Mesendoderm (in vitro differentiated cells): ENCODE results near the gene KANSL1.

Experiments used
- DNase-seq: peaks from one replicate; pipeline ENCODE4 v3.0.0; 2013
- H2AK5ac ChIP-seq: 2 replicates; pipeline ENCODE4 v1.6.1; 2013; ENCODE audit warnings: low read length, inconsistent platforms
- H2BK120ac ChIP-seq: 2 replicates; pipeline ENCODE4 v1.6.1; 2013; ENCODE audit warnings: low read depth, mild to moderate bottlenecking, low read length, moderate library complexity, mixed read lengths
- H2BK15ac ChIP-seq: replicated peaks from 2 replicates; pipeline ENCODE4 v1.6.1; 2013; ENCODE audit warnings: low read depth, mild to moderate bottlenecking, moderate library complexity
- H2BK5ac ChIP-seq: 2 replicates; pipeline ENCODE4 v1.6.1; 2013; ENCODE audit warnings: low read length, inconsistent platforms
- H3K18ac ChIP-seq: 2 replicates; pipeline ENCODE4 v1.6.1; 2013; ENCODE audit warnings: mild to moderate bottlenecking, low read length, mixed read lengths
- H3K23ac ChIP-seq: one replicate; pipeline ENCODE4 v1.6.1; 2013; ENCODE audit warnings: low read length
- H3K27ac ChIP-seq: 2 replicates; pipeline ENCODE4 v1.5.1; 2013; ENCODE audit warnings: low read depth, mild to moderate bottlenecking, inconsistent platforms, low read length, moderate library complexity
- H3K27me3 ChIP-seq: 2 replicates; pipeline ENCODE4 v1.6.1; 2013; ENCODE audit warnings: low read length, control low read depth, mild to moderate bottlenecking, inconsistent platforms; ENCODE audit not compliant: insufficient read depth, poor library complexity
- H3K36me3 ChIP-seq: 2 replicates; pipeline ENCODE4 v1.6.1; 2013; ENCODE audit warnings: low read length, inconsistent platforms; ENCODE audit not compliant: control insufficient read depth, insufficient read depth
- H3K4ac ChIP-seq: one replicate; pipeline ENCODE4 v1.6.1; 2013; ENCODE audit warnings: low read depth, mild to moderate bottlenecking, low read length, moderate library complexity
- H3K4me1 ChIP-seq: 2 replicates; pipeline ENCODE4 v1.6.1; 2013; ENCODE audit warnings: low read depth, low read length, inconsistent platforms; ENCODE audit not compliant: control insufficient read depth
- H3K4me2 ChIP-seq: 2 replicates; pipeline ENCODE4 v1.6.1; 2013; ENCODE audit warnings: low read length
- H3K4me3 ChIP-seq: 2 replicates; pipeline ENCODE4 v1.5.1; 2013; ENCODE audit warnings: mild to moderate bottlenecking, low read length
- H3K56ac ChIP-seq: one replicate; pipeline ENCODE4 v1.6.1; 2013; ENCODE audit warnings: low read length
- H3K79me1 ChIP-seq: 2 replicates; pipeline ENCODE4 v1.6.1; 2013; ENCODE audit warnings: low read length, inconsistent platforms
- H3K79me2 ChIP-seq: 2 replicates; pipeline ENCODE4 v1.6.1; 2013; ENCODE audit warnings: mild to moderate bottlenecking, low read length; ENCODE audit not compliant: control insufficient read depth, insufficient read depth
- H3K9ac ChIP-seq: 2 replicates; pipeline ENCODE4 v1.6.1; 2013; ENCODE audit warnings: low read length, inconsistent platforms
- H4K5ac ChIP-seq: one replicate; pipeline ENCODE4 v1.6.1; 2013; ENCODE audit warnings: low read length
- H4K8ac ChIP-seq: one replicate; pipeline ENCODE4 v1.6.1; 2013; ENCODE audit warnings: low read depth, mild to moderate bottlenecking, control low read depth, low read length, moderate library complexity
- WGBS: extraction: QIAGEN DNeasy Blood & Tissue Kit; methylation state at CpG from one replicate; pipeline ENCODE4 v1.1.7; 2013; ENCODE audit warnings: low lambda C conversion rate, missing lambda C conversion rate; ENCODE audit not compliant: insufficient coverage; ENCODE audit errors: extremely low coverage; 5-methylcytosine and 5-hydroxymethylcytosine counted together

The KANSL1 gene

GRCh38 chr17:46200197-46200596 lies 7.0 kb upstream of the KANSL1 start:
- DNase-seq = no peak
- H2AK5ac ChIP-seq = no peak overlapping the region
- H2BK5ac ChIP-seq = no peak overlapping the region
- H4K5ac ChIP-seq = no peak overlapping the region
- H3K36me3 ChIP-seq = no peaks in the 10 kb centered on the region
- no peak overlapping the region for H3K23ac ChIP-seq
- no peak overlapping the region for H3K4ac ChIP-seq
- no peak overlapping the region for H3K27ac ChIP-seq
- no peaks in the 10 kb centered on the region for H3K4me1 ChIP-seq
- H3K9ac ChIP-seq = no peak overlapping the region
- H2BK15ac ChIP-seq = no peak overlapping the region
- no peak overlapping the region for H3K4me3 ChIP-seq
- H3K4me2 ChIP-seq = no peak overlapping the region
- no peak overlapping the region for H3K56ac ChIP-seq
- WGBS = no CpG with 5 or more reads among the region's 7 CpGs
- H3K18ac ChIP-seq = no peak overlapping the region
- peaks cover 45% of the 10 kb centered on the region for H3K79me2 ChIP-seq
- no peak overlapping the region for H4K8ac ChIP-seq
- H3K79me1 ChIP-seq = peaks cover 32% of the 10 kb centered on the region
- no peaks in the 10 kb centered on the region for H3K27me3 ChIP-seq
- H2BK120ac ChIP-seq = no peak overlapping the region

- no peak for DNase-seq
- Histone ChIP-seq H3K4me1 (peaks cover 3% of the 10 kb centered on the region), H3K4me2 (no peak overlapping the region), H3K56ac (no peak overlapping the region), H2BK15ac (no peak overlapping the region), H3K79me2 (peaks cover 48% of the 10 kb centered on the region), H2BK120ac (no peak overlapping the region), H3K4me3 (no peak overlapping the region), H3K4ac (no peak overlapping the region), H2BK5ac (no peak overlapping the region), H2AK5ac (no peak overlapping the region), H3K36me3 (no peaks in the 10 kb centered on the region), H3K18ac (no peak overlapping the region), H4K5ac (no peak overlapping the region), H4K8ac (no peak overlapping the region), H3K9ac (no peak overlapping the region), H3K27ac (no peak overlapping the region), H3K23ac (no peak overlapping the region), H3K27me3 (peaks cover 2% of the 10 kb centered on the region), H3K79me1 (peaks cover 35% of the 10 kb centered on the region)
Observed at GRCh38 chr17:46199379-46199778, 6.2 kb upstream of the KANSL1 start.

- Histone ChIP-seq H3K4me1 (peaks cover 5% of the 10 kb centered on the region), H3K18ac (no peak overlapping the region), H3K36me3 (no peaks in the 10 kb centered on the region), H3K27ac (no peak overlapping the region), H3K27me3 (peaks cover 2% of the 10 kb centered on the region), H2BK15ac (no peak overlapping the region), H2BK120ac (no peak overlapping the region), H3K4me3 (no peak overlapping the region), H4K8ac (no peak overlapping the region), H2AK5ac (no peak overlapping the region), H3K79me1 (peaks cover 34% of the 10 kb centered on the region), H4K5ac (no peak overlapping the region), H2BK5ac (no peak overlapping the region), H3K4ac (no peak overlapping the region), H3K79me2 (peaks cover 44% of the 10 kb centered on the region), H3K4me2 (no peak overlapping the region), H3K23ac (no peak overlapping the region), H3K9ac (no peak overlapping the region), H3K56ac (no peak overlapping the region)
- WGBS = no CpG with 5 or more reads among the region's 1 CpG
- DNase-seq = peak; percentile 53
Observed at GRCh38 chr17:46198233-46198632, 5.0 kb upstream of the KANSL1 start.

GRCh38 chr17:46197530-46197929 lies 4.3 kb upstream of the KANSL1 start:
- no peak overlapping the region for H3K4ac ChIP-seq
- peaks cover 44% of the 10 kb centered on the region for H3K79me2 ChIP-seq
- H3K4me1 ChIP-seq = peaks cover 5% of the 10 kb centered on the region
- H3K27ac ChIP-seq = no peak overlapping the region
- H4K5ac ChIP-seq = no peak overlapping the region
- no peak overlapping the region for H3K4me2 ChIP-seq
- no CpG with 5 or more reads among the region's 6 CpGs for WGBS
- DNase-seq = no peak
- H3K27me3 ChIP-seq = peaks cover 2% of the 10 kb centered on the region
- H3K23ac ChIP-seq = no peak overlapping the region
- no peak overlapping the region for H2BK15ac ChIP-seq
- H2BK5ac ChIP-seq = no peak overlapping the region
- no peak overlapping the region for H3K56ac ChIP-seq
- H2AK5ac ChIP-seq = no peak overlapping the region
- H4K8ac ChIP-seq = no peak overlapping the region
- no peaks in the 10 kb centered on the region for H3K36me3 ChIP-seq
- no peak overlapping the region for H3K4me3 ChIP-seq
- no peak overlapping the region for H3K9ac ChIP-seq
- H3K79me1 ChIP-seq = peaks cover 33% of the 10 kb centered on the region
- H2BK120ac ChIP-seq = no peak overlapping the region
- no peak overlapping the region for H3K18ac ChIP-seq

GRCh38 chr17:46195939-46196716 lies 2.9 kb upstream of the KANSL1 start:
- Histone ChIP-seq H3K79me1 (peaks cover 27% of the 10 kb centered on the region), H3K9ac (no peak overlapping the region), H3K27me3 (peaks cover 2% of the 10 kb centered on the region), H3K18ac (no peak overlapping the region), H3K27ac (no peak overlapping the region), H2BK120ac (no peak overlapping the region), H4K8ac (no peak overlapping the region), H2BK5ac (no peak overlapping the region), H3K23ac (no peak overlapping the region), H3K4me1 (peaks cover 5% of the 10 kb centered on the region), H4K5ac (no peak overlapping the region), H3K79me2 (peaks cover 50% of the 10 kb centered on the region), H3K4me2 (no peak overlapping the region), H2AK5ac (no peak overlapping the region), H3K56ac (no peak overlapping the region), H3K36me3 (no peaks in the 10 kb centered on the region), H3K4ac (no peak overlapping the region), H3K4me3 (no peak overlapping the region), H2BK15ac (no peak overlapping the region)
- no peak for DNase-seq
- WGBS = no CpG with 5 or more reads among the region's 2 CpGs
